ENCODE results near the gene TRPM4.

DNA sequence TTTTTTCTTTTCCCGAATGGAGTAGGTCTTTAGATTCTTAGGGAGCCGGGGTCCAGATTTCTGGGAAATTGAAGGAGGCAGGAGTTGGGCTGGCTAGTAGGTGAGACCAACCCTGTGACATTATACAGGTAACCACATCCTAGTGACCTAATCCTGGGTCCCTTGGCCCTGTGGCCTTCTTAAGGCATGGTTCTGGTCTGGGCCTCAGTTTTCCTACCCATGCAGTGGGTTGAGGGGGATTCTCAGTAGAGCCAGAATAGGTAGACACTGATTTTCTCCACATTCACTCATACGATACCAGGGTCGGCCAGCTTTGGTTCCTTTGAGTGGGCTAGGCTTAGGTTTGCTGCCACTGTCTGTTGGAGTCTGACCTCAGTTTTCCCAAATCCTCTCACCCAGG is 31.0 kb upstream of the TRPM4 start:
- TF ChIP-seq, protein P1, sequence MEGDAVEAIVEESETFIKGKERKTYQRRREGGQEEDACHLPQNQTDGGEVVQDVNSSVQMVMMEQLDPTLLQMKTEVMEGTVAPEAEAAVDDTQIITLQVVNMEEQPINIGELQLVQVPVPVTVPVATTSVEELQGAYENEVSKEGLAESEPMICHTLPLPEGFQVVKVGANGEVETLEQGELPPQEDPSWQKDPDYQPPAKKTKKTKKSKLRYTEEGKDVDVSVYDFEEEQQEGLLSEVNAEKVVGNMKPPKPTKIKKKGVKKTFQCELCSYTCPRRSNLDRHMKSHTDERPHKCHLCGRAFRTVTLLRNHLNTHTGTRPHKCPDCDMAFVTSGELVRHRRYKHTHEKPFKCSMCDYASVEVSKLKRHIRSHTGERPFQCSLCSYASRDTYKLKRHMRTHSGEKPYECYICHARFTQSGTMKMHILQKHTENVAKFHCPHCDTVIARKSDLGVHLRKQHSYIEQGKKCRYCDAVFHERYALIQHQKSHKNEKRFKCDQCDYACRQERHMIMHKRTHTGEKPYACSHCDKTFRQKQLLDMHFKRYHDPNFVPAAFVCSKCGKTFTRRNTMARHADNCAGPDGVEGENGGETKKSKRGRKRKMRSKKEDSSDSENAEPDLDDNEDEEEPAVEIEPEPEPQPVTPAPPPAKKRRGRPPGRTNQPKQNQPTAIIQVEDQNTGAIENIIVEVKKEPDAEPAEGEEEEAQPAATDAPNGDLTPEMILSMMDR (IDR thresholded peaks at IDR 0.05; ENCODE audit: poor library complexity), result no peak
- no peak for TF ChIP-seq EZH2 (IDR thresholded peaks at IDR 0.05; ENCODE audit: borderline replicate concordance)

All from hepatocyte (in vitro differentiated cells).